ENCODE data around the gene GTPBP6.
"Not testable (repeated sequence)": the region's sequence is repeated elsewhere in the genome, so short reads cannot be mapped to it uniquely, and the experiment has no call there.

Gene GTPBP6

GRCh38 chrX:290476-291166 lies 28.0 kb downstream of the GTPBP6 start:
- DNase-seq = no peak

DNA sequence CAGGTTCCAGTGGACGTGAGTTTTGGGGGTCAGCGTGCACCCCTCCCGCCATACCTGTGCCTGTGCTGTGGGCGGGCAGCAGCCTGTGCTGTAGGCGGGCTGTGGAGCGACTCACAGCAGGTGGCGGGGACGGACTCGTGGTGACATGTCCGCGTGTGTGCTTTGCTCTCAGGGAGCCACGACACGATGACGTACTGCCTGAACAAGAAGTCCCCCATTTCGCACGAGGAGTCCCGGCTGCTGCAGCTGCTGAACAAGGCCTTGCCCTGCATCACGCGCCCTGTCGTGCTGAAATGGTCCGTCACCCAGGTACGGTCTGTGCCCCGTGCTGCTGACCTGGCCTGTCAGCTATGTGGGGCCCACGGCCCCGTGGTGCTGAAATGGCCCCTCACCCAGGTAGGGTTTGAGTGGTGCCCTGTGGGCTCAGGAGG lies 30.0 kb downstream of the GTPBP6 start:
- no peak for DNase-seq

DNA sequence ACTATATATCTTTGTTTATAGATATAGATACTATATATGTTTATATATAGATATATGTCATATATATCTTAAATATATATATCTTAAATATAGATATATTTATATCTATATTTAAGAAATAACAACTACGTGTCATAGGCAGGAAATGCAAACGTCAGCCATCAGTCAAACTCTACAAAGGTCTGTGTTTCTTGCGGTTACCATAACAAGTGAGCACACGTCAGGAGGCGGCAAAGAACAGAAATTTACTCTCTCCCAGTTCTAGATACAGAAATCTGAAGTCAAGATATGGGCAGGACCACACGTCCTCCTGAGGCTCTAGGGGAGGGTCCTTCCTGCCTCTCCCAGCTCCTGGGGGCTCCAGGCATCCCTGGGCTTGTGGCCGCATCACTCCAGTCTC lies 30.9 kb downstream of the GTPBP6 start:
- DNase-seq = no peak

DNA sequence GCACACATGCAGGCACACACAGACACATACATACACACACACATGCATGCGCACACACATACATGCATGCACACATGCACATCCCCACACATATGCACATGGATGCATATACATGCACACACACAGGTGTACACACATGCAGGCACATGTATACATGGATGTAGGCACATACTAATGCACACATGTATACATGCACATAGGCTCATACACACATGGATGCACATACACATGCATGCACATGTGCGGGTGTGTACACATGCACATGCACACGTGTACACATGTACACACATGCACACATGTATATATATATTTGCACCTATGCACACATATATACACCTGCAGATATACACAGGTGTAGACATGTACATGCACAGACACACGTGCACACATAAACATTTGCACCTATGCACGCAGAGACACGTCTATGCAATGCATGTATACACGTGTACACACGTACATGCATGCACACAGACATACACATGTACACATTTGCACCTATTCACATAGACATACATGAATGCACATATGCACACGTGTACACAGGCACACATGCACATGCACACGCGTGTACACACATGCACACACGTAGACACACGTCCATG lies 33.4 kb downstream of the GTPBP6 start:
- no peak for DNase-seq

GRCh38 chrX:283115-283845 lies 35.3 kb downstream of the GTPBP6 start:
- no peak for DNase-seq

- not testable (repeated sequence) for DNase-seq
Measured at GRCh38 chrX:282000-282681, 36.5 kb downstream of the GTPBP6 start.

DNA sequence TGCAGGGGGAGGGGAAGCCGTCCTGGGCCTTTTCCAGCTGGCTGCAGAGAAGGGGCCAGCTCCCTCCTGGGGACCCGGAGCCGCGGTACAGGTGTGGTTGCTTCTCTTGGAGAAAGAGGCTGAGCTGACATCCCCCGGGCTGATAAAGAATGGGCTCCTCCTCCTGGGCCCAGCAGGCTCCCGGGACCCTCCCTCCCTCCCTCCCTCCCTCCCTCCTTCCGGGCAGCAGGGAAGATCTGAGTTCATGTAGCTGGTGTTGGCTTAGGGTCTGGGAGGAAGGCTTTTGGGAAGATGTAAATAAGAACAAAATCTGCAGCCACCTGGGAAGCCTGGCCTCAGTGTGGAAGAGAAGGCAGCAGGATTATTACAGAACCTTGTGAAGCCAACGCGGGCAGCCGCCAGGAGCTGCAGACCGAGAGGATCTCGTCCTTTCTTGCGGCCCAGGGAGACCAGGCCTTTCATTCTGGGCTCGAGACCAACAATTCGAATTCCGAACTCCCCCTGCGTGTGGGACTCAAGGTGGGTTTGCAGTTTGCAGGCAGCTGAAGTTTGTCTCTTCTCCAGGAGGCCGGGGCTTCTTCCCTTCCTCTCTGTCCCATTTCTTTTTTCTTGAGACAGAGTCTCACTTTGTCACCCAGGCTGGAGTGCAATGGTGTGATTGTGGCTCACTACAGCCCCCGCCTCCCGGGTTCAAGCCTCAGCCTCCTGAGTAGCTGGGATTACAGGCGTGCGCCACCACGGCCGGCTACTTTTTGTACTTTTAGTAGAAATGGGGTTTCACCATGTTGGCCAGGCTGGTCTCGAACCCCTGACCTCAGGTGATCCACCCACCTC lies 37.2 kb downstream of the GTPBP6 start, which contains the start of gene PLCXD1:
TSS of gene PLCXD1 (plus strand) at position 216 of the 834 bp plus-strand sequence. CDS start 2,807 bp downstream, outside the sequence.
- DNase-seq = no peak

GRCh38 chrX:280722-281121 lies 37.9 kb downstream of the GTPBP6 start:
- not testable (repeated sequence) for DNase-seq

- not testable (repeated sequence) for DNase-seq
Measured at GRCh38 chrX:279757-280604, 38.6 kb downstream of the GTPBP6 start.

DNA sequence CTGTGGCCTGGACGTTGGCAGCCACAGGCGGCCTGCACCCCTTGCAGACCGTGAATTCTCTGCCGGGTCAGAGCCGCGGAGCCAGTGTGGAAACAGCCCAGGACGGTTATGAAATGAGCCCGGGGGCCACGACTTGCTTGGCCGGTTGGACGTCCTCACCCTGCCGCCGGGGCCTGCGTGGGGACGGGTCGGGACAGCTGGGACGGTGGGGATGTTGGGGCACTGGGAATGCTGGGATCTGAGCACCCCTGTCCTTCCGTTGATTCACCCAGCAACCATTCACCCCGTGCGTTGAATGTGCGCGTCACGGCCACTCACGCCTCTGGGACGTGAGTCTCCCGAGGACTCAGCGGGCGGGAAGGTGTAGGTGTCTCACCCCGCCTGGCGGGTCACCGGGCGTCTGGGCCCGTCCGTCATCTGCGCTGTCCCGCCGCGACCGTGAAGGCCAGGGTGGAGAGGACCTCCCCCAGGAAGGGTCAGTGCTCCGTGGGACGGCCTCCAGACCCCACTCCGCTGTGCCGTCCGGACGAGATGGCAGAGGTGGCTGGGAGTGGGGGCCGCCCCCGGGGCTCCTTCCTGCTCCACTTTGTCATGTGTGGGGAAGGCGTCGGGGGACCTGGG lies 41.9 kb downstream of the GTPBP6 start:
- DNase-seq = no peak

DNA sequence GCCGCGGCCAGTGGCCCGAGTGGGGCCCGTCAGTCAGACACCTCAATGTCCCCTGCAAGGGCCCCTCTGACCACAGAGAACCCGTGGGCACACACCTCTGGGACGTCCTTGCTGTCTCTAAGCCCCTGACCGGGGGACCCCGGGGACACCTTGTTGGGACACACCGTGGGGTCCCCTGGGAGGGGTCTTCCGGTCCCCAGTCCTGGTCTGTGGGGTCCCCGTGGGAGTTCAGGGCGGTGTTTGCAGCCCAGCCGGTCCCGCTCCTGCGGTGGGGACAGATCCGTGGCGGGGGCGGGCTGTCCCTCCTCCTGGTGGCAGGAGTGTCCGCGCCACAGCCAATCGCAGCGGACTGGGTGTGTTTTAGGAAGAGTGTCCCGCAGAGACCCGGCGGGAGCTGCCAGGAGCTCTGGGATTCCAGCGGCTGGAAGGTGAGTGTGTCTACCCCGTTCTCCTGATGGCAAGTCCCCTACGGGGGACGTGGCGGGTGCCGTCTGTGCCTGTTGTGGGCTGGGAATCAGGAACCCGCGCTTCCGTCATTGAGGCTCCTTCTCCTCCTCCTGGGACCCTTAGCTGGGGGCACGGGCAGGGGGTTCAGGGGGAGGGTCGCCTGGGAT lies 42.5 kb downstream of the GTPBP6 start:
- no peak for DNase-seq

GRCh38 chrX:275476-275966 lies 43.1 kb downstream of the GTPBP6 start:
- DNase-seq = no peak

DNA sequence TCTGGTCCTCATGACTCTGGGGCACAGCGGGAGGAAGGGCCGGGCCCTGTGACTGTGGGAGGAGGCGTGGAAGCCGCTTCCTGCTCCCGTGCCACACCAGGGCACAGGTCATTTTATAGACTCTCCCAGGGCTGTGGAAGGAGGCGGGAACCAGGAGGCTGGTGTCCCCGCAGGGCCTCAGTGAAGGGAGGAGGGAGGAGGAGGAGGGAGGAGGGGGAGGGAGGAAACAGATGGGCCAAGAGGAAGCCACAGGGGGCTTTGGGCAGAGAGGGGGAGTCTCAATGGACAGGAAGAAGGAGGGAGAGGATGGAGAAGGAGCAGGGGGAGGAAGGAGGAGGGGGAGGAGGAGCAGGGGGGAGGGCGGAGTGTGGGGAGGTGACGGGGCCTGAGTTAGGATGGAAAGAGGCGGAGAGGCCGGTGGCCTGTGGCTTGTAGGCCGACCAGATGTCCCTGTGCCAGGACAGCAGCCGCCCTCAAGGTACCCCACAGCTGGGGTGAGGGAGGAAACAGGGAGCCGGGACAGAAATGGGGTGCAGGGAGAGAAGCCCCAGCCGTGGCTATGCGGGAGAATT lies 43.6 kb downstream of the GTPBP6 start:
- DNase-seq = no peak

GRCh38 chrX:270848-271367 lies 47.7 kb downstream of the GTPBP6 start:
- no peak for DNase-seq

- DNase-seq = no peak
Measured at GRCh38 chrX:267771-268261, 50.8 kb downstream of the GTPBP6 start.

DNA sequence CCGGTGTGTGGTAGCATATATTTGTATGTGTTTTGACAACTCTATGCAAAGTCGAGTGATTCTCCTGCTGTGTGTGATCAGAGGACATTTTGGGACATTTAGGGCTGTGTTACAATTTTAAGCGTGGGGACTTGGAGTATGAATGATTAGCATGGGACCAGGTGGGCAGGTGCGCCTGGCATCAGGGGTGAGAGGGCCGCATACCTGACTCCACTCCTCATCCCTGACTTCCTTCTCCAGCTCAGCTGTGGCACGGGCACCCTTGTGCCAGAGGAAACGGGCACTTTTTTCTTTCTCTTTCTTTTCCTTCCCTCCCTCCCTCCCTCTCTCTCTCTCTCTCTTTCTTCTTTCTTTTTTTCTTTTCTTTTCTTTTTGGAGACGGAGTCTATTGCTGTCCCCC lies 53.1 kb downstream of the GTPBP6 start:
- DNase-seq = no peak

- DNase-seq = no peak
Measured at GRCh38 chrX:264634-265455, 53.8 kb downstream of the GTPBP6 start.

DNA sequence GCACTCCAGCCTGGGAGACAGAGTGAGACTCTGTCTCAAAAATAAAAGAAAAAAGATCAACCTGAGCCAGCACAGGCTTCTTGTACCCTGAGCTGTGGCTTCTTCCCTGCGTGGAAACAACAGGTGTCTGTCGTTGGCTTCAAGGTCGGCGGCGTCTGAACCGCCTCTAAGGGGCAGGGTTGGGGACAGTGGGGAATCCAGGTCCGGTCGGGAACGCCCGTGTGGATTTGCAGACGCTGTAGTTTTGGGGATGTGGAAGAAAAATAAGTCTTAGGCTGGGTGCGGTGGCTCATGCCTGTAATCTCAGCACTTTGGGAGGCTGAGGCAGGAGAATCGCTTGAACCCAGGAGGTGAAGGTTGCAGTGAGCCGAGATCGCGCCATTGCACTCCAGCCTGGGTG lies 54.6 kb downstream of the GTPBP6 start:
- not testable (repeated sequence) for DNase-seq

Measured in bone marrow (tissue), 2 donors.